OCI-LY1 (cell line): ENCODE measurements around the gene PLCB4.

Source experiments
- CTCF ChIP-seq: fragments of 200-600 bp; sonication (generic), shearing (Covaris generic); IDR thresholded peaks from 2 replicates; pipeline ENCODE4 v1.5.1; 2017; ENCODE audit warnings: mild to moderate bottlenecking, antibody characterized with exemption, low read length, moderate library complexity, mixed read lengths
- EZH2 ChIP-seq: fragments of 200-600 bp; sonication (generic), shearing (Covaris generic); IDR thresholded peaks from 2 replicates; pipeline ENCODE4 v1.8.0; 2017; ENCODE audit warnings: borderline replicate concordance, mixed run types, mild to moderate bottlenecking, antibody characterized with exemption, low read length, moderate library complexity, mixed read lengths

GRCh38 chr20:9399322-9399721, 330.4 kb downstream of the PLCB4 start:
- no peak for TF ChIP-seq CTCF
- TF ChIP-seq EZH2, result no peak
